Measurements from ENCODE around the gene DNLZ. TPM values are rescaled to one million over a fixed set of nuclear protein-coding genes. Genes with fewer than 3 reads are reported as not detected.
"Not testable (repeated sequence)": the region's sequence is repeated elsewhere in the genome, so short reads cannot be mapped to it uniquely, and the experiment has no call there.

DNLZ gene
- total RNA-seq, 2 donors from 2014 or later, result 39.4 to 41.3 TPM

DNA sequence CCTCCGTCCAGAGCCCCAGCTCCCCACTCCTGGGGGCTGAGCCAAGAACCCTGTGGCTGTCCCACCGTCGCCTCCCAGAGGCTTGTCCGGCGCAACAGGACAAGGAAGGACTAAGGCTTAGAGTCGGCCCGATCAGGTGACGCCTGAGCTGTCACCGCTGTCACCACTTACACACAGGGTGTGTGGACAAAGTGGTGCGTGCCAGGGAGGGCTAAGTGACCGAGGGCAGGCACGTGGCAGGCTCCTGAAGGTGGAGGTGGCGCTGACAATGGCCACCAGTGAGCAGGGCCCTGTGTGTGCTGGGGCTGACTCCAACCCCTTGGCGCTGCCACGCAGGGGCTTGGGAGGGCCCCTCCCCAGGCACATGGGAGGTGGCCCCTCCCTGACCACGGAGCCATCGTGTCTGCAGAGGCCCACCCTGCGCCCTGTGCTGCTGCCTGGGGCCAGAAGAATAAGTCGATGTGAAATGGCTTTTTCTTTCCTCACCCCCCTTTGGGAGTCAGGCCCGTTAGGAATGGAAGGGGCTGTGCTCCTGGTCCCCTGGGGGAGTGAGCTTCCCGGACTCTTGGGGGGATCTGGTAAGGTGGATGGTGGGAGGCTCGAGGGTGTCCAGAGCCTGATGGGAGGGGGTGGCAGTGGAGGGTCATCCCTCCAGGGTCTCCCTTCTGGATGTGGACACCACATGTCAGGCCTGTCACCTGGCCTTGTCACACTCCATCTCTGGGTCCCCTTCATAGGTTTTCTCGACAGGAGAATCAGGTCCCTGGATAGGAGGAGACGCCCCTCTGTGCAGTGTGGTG, 38.8 kb downstream of the DNLZ start:
- Histone ChIP-seq H3K36me3 (no peaks in the 10 kb centered on the region), H3K4me3 (no peak overlapping the region), H3K27ac (no peak overlapping the region), H3K4me1 (ENCODE audit: control insufficient read depth in 1 of 2, low read depth in 2 of 2) (peaks cover 24 to 34% of the 10 kb centered on the region in 2 donors), H3K27me3 (replicated peaks; ENCODE audit: insufficient read depth) (no peaks in the 10 kb centered on the region), H3K9me3 (no peaks in the 10 kb centered on the region)
- DNase-seq (ENCODE audit: low spot score) (no peak), ATAC-seq (ENCODE audit: insufficient number of reproducible peaks, low FRiP score, low read depth) (no peak)
- TF ChIP-seq, protein P1, sequence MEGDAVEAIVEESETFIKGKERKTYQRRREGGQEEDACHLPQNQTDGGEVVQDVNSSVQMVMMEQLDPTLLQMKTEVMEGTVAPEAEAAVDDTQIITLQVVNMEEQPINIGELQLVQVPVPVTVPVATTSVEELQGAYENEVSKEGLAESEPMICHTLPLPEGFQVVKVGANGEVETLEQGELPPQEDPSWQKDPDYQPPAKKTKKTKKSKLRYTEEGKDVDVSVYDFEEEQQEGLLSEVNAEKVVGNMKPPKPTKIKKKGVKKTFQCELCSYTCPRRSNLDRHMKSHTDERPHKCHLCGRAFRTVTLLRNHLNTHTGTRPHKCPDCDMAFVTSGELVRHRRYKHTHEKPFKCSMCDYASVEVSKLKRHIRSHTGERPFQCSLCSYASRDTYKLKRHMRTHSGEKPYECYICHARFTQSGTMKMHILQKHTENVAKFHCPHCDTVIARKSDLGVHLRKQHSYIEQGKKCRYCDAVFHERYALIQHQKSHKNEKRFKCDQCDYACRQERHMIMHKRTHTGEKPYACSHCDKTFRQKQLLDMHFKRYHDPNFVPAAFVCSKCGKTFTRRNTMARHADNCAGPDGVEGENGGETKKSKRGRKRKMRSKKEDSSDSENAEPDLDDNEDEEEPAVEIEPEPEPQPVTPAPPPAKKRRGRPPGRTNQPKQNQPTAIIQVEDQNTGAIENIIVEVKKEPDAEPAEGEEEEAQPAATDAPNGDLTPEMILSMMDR (IDR thresholded peaks at IDR 0.05), result no peak

DNA sequence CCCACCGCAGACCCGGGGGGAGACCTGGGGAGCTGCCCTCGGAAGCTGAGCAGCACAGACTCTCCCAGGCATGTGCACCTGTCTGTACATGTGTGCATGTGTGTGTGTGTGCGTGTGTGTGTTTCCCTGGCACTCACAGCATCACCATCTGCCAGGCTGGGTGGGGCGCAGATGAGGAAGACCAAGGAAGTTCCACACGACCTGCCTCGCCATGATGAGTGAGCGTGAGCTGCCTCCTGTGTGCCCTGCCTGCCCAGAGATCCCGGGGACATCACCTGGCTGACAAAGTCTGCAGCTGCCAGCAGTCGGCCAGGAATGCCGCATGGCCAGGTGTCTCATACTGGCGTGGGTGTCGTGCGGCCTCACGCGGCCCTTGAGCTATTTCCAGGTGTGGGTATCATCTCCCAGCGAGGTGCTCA, 40.2 kb downstream of the DNLZ start:
- no peak for ATAC-seq (ENCODE audit: insufficient number of reproducible peaks, low FRiP score, low read depth)
- no peaks in the 10 kb centered on the region for H3K36me3 ChIP-seq
- H3K27ac ChIP-seq, result no peak overlapping the region
- peaks cover 16 to 21% of the 10 kb centered on the region in 2 donors for H3K4me1 ChIP-seq (ENCODE audit: control insufficient read depth in 1 of 2, low read depth in 2 of 2)
- H3K9me3 ChIP-seq, result no peaks in the 10 kb centered on the region
- no peak for DNase-seq (ENCODE audit: low spot score)
- no peaks in the 10 kb centered on the region for H3K27me3 ChIP-seq (replicated peaks; ENCODE audit: insufficient read depth)
- H3K4me3 ChIP-seq, result no peak overlapping the region
- TF ChIP-seq, protein P1 (IDR thresholded peaks at IDR 0.05), result no peak

DNA sequence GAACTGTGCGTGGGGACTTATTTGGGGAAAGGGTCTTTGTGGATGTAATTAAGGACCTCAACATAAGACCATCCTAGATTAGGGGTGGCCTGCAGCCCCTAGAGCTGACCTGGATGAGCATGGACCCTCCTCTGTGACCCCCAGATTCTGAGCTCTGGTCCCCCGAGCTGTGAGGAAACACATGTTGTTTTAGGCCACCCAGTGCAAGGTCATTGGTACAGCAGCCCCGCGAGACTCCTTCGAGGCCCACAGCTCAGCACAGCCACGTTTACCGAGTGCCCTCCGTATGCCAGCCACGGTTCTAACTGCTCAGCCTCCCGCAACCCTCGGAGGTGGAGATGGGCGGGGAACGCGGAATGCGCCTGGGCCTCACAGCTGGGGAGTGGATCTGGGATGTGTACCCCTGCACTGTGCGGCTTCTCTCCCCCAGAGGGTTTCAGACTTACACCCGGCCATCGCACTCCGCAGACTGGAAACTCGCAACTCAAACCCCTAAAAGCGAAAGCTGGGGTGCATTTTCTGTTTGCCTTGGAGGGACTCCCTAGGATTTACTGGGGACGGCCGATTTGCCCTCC, 40.7 kb downstream of the DNLZ start:
- no peak overlapping the region for H3K27ac ChIP-seq
- TF ChIP-seq, protein P1 (IDR thresholded peaks at IDR 0.05), result no peak
- H3K4me1 ChIP-seq (ENCODE audit: control insufficient read depth in 1 of 2, low read depth in 2 of 2), result peaks cover 12 to 16% of the 10 kb centered on the region in 2 donors
- H3K36me3 ChIP-seq, result no peaks in the 10 kb centered on the region
- H3K27me3 ChIP-seq (replicated peaks; ENCODE audit: insufficient read depth), result no peaks in the 10 kb centered on the region
- DNase-seq (ENCODE audit: low spot score), result no peak
- no peak overlapping the region for H3K4me3 ChIP-seq
- H3K9me3 ChIP-seq, result no peaks in the 10 kb centered on the region
- ATAC-seq (ENCODE audit: insufficient number of reproducible peaks, low FRiP score, low read depth), result no peak

DNA sequence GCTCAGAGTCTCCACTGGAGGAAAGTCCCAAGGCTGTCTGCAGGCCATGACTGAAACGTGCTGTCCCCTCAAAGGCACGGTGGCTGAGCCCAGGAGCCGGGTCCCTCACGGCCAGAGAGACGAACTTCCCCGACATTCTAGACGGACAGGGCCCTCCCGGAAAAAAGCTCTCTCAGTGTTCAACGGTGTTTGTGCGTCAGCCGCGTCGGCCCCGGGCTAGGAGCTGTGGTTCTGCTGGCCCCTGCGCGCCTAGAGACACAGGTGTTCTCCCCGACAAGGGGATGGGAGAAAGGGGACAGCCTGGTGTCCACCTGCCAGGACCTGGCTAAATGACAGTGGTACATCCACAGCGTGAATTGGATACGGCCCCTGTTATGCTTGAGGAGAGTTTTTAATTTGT, 42.0 kb downstream of the DNLZ start:
- TF ChIP-seq, protein P1 (IDR thresholded peaks at IDR 0.05), result no peak
- no peak overlapping the region for H3K4me3 ChIP-seq
- H3K4me1 ChIP-seq (ENCODE audit: control insufficient read depth in 1 of 2, low read depth in 2 of 2), result peaks cover 7 to 10% of the 10 kb centered on the region in 2 donors
- H3K36me3 ChIP-seq, result no peaks in the 10 kb centered on the region
- H3K27ac ChIP-seq, result no peak overlapping the region
- ATAC-seq (ENCODE audit: insufficient number of reproducible peaks, low FRiP score, low read depth), result no peak
- no peaks in the 10 kb centered on the region for H3K27me3 ChIP-seq (replicated peaks; ENCODE audit: insufficient read depth)
- DNase-seq (ENCODE audit: low spot score), result no peak
- no peaks in the 10 kb centered on the region for H3K9me3 ChIP-seq

DNA sequence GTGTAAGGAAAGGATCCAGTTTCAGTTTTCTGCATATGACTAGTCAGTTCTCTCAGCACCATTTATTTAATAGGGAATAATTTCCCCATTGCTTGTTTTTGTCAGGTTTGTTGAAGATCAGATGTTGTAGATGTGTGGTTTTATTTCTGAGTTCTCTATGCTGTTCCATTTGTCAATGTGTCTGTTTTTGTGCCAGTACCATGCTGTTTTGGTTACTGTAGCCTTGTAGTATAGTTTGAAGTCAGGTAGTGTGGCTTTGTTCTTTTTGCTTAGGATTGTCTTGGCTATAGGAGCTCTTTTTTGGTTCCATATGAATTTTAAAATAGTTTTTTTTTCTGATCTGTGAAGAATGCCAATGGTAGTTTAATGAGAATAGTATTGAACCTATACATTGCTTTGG, 42.6 kb downstream of the DNLZ start:
- H3K27me3 ChIP-seq (replicated peaks; ENCODE audit: insufficient read depth); H3K4me3 ChIP-seq; H3K9me3 ChIP-seq; ATAC-seq (ENCODE audit: insufficient number of reproducible peaks, low FRiP score, low read depth); DNase-seq (ENCODE audit: low spot score); H3K4me1 ChIP-seq (ENCODE audit: control insufficient read depth in 1 of 2, low read depth in 2 of 2); H3K36me3 ChIP-seq; H3K27ac ChIP-seq: not testable (repeated sequence)

DNA sequence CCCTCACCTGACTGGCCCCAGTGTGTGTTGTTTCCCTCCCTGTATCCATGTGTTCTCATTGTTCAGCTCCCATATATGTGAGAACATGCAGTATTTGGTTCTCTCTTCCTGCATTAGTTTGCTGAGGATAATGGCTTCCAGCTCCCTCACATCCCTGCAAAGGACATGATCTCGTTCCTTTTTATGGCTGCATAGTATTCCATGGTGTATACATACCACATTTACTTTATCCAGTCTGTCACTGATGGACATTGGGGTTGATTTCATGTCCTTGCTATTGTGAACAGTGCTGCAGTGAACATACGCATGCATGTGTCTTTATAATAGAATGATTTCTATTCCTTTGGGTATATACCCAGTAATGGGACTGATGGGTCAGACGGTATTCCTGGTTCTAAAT, 43.6 kb downstream of the DNLZ start:
- not testable (repeated sequence) for DNase-seq (ENCODE audit: low spot score); H3K27me3 ChIP-seq (replicated peaks; ENCODE audit: insufficient read depth); H3K4me3 ChIP-seq; H3K9me3 ChIP-seq; ATAC-seq (ENCODE audit: insufficient number of reproducible peaks, low FRiP score, low read depth); H3K27ac ChIP-seq; H3K4me1 ChIP-seq (ENCODE audit: control insufficient read depth in 1 of 2, low read depth in 2 of 2); H3K36me3 ChIP-seq

DNA sequence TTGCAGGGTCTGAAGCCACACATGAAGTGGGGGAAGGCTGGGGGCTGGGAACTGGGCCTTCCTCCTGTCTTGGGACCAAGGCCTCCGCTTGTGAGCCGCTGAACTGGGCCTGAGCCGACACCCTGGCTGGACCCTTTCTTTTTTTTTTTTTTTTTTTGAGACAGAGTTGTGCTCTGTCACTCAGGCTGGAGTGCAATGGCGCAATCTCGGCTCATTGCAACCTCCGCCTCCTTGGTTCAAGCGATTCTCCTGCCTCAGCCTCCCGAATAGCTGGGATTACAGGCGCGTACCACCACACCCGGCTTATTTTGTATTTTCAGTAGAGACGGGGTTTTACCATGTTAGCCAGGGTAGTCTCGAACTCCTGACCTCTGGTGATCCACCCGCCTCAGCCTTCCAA, 44.3 kb downstream of the DNLZ start:
- not testable (repeated sequence) for H3K27me3 ChIP-seq (replicated peaks; ENCODE audit: insufficient read depth); H3K9me3 ChIP-seq; H3K27ac ChIP-seq; ATAC-seq (ENCODE audit: insufficient number of reproducible peaks, low FRiP score, low read depth); H3K36me3 ChIP-seq; H3K4me1 ChIP-seq (ENCODE audit: control insufficient read depth in 1 of 2, low read depth in 2 of 2); H3K4me3 ChIP-seq; DNase-seq (ENCODE audit: low spot score)

All from thoracic aorta (tissue), 2 donors.